ENCODE results near the gene RENBP. TPM values are rescaled to one million over a fixed set of nuclear protein-coding genes. Genes with fewer than 3 reads are reported as not detected.

Gene RENBP
- total and polyA plus RNA-seq, 2 of the 13 experiments (the other 11 are each of a cell fraction or from before 2014, with no cell fraction given), result 1.4 to 2.6 TPM

GRCh38 chrX:153970357-153971123 is 26.1 kb upstream of the RENBP start (continued):
- TF ChIP-seq ARID4A (CRISPR knock-in tag; IDR thresholded peaks at IDR 0.05; ENCODE audit: borderline replicate concordance), result 0 out of 2 replicates have a peak, but pooled peaks have one; percentile 1
- TF ChIP-seq ZNF670 (CRISPR knock-in tag; IDR thresholded peaks at IDR 0.05; ENCODE audit: borderline replicate concordance), result 0 out of 2 replicates have a peak, but pooled peaks have one; percentile 36
- no peak for TF ChIP-seq ZNF704 (CRISPR knock-in tag; IDR thresholded peaks at IDR 0.05; ENCODE audit: borderline replicate concordance)
- TF ChIP-seq ZNF746 (CRISPR knock-in tag; IDR thresholded peaks at IDR 0.05), result peak; percentile 83; the same call in 1 of the 2 replicates
- peak; percentile 55; the same call in 1 of the 2 replicates for TF ChIP-seq MAZ (IDR thresholded peaks at IDR 0.05; ENCODE audit: borderline replicate concordance, low read depth, low read length)
- no peak for TF ChIP-seq MAZ (CRISPR knock-in tag; IDR thresholded peaks at IDR 0.05; ENCODE audit: low read depth)
- TF ChIP-seq ZNF33B (CRISPR knock-in tag; IDR thresholded peaks at IDR 0.05), result 0 out of 2 replicates have a peak, but pooled peaks have one; percentile 34
- TF ChIP-seq ATF5 (CRISPR knock-in tag; IDR thresholded peaks at IDR 0.05; ENCODE audit: low read depth), result no peak
- TF ChIP-seq GMEB1 (CRISPR knock-in tag; IDR thresholded peaks at IDR 0.05; ENCODE audit: borderline replicate concordance), result no peak

Data from HepG2 (cell line).